AML-193 (cell line): ENCODE results near the gene TIMP2.
A peak's percentile ranks its signal among the peaks of the same experiment; 100 is the strongest.
"Not testable (repeated sequence)": the region's sequence is repeated elsewhere in the genome, so short reads cannot be mapped to it uniquely, and the experiment has no call there.

Source experiments
- DNase-seq, 2 experiments: peaks; one replicate each; lab custom pipeline; 2025; lab: John Stamatoyannopoulos, UW

TIMP2 gene

GRCh38 chr17:78933025-78933958 lies 8.1 kb upstream of the TIMP2 start:
- DNase-seq = peak; percentile 61 to 77

- no peak for DNase-seq
These were observed 5.0 kb upstream of the TIMP2 start for GRCh38 chr17:78929908-78930775.

GRCh38 chr17:78925662-78926555 lies 722 bp upstream of the TIMP2 start:
- peak; percentile 60 to 73 for DNase-seq

GRCh38 chr17:78924481-78925151 lies 571 bp downstream of the TIMP2 start:
- no peak for DNase-seq

- peak; percentile 56 to 62 for DNase-seq
These were observed 1.3 kb downstream of the TIMP2 start for GRCh38 chr17:78923660-78924453.

- peak; percentile 59 to 68 for DNase-seq
These were observed 2.2 kb downstream of the TIMP2 start for GRCh38 chr17:78922816-78923498.

- no peak for DNase-seq
These were observed 3.7 kb downstream of the TIMP2 start for GRCh38 chr17:78921437-78921971.

- no peak for DNase-seq
These were observed 4.7 kb downstream of the TIMP2 start for GRCh38 chr17:78920528-78920927.

GRCh38 chr17:78919861-78920450 lies 5.2 kb downstream of the TIMP2 start:
- no peak for DNase-seq

- DNase-seq = no peak
These were observed 6.2 kb downstream of the TIMP2 start for GRCh38 chr17:78918979-78919378.

- no peak for DNase-seq
These were observed 7.5 kb downstream of the TIMP2 start for GRCh38 chr17:78917451-78918275.

GRCh38 chr17:78915872-78916632 lies 9.1 kb downstream of the TIMP2 start:
- DNase-seq = peak; percentile 97 to 98

GRCh38 chr17:78913115-78913514 lies 12.1 kb downstream of the TIMP2 start:
- DNase-seq = no peak

- DNase-seq = no peak
These were observed 13.1 kb downstream of the TIMP2 start for GRCh38 chr17:78912082-78912481.

- not testable (repeated sequence) for DNase-seq
These were observed 13.6 kb downstream of the TIMP2 start for GRCh38 chr17:78911543-78911942.

- peak; percentile 59 to 77 for DNase-seq
These were observed 14.5 kb downstream of the TIMP2 start for GRCh38 chr17:78910497-78911284.

- DNase-seq = no peak
These were observed 16.8 kb downstream of the TIMP2 start for GRCh38 chr17:78908426-78908825.
